Activated T-helper 9 cell treated with anti-CD3 and anti-CD28 coated beads, Interleukin-2, amount 50 U/mL, for 16 hours (primary cell): ENCODE measurements around the gene ATP13A3.
"Not testable (repeated sequence)": the region's sequence is repeated elsewhere in the genome, so short reads cannot be mapped to it uniquely, and the experiment has no call there.

ENCODE experiments used
- DNase-seq: peaks from one replicate; pipeline ENCODE4 v3.0.0-alpha.2; 2020; ENCODE audit warnings: low read depth

Gene ATP13A3

DNA sequence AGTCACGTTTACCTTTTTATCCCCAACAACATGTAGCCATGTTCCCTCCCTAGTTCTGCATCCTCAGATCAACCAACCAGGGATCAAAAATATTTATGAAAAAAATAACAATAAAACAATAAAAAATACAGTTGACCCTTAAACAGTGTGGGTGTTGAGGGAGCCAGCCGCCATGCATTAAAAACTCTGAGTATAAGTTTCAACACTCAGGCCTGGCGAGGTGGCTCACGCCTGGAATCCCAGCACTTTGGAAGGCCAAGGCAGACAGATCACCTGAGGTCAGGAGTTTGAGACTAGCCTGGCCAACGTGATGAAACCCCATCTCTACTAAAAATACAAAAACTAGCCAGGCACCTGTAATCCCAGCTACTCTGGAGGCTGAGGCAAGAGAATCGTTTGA is 12.7 kb upstream of the ATP13A3 start:
- DNase-seq: not testable (repeated sequence)

DNA sequence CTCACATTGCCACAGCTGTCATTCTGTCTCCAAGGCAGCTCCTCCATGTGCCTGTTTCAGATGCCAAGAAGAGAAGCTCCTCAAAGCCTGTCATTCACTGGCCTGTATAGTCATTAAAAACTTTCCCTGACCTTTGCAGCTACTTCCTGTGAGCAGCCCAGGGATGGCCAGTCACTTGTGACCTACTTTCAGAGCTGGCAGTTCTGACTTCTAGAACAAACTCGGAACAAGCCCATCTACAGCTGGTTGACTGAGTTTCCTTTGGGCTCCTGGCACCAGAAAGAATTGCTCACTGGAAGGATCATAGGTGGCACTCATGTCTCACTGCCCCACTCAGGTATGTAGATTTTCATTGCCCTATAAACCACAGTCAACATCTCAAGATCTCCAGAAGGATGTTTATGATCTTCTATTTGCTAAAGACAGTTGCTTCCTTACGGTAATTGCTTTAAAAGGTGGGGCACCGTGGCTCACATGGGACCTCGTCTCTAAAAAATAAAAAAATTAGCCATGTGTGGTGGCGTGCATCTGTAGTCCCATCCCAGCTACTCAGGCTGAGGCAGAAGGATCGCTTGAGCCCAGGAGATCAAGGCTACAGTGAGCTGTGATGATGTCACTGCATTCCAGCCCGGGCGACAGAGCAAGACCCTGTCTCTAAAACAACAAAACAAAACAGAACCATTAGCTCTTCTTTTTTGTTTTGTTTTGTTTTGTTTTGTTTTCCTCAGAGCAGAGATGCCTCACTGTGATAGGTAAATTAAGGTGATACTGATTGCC is 11.2 kb upstream of the ATP13A3 start:
- DNase-seq: no peak

DNA sequence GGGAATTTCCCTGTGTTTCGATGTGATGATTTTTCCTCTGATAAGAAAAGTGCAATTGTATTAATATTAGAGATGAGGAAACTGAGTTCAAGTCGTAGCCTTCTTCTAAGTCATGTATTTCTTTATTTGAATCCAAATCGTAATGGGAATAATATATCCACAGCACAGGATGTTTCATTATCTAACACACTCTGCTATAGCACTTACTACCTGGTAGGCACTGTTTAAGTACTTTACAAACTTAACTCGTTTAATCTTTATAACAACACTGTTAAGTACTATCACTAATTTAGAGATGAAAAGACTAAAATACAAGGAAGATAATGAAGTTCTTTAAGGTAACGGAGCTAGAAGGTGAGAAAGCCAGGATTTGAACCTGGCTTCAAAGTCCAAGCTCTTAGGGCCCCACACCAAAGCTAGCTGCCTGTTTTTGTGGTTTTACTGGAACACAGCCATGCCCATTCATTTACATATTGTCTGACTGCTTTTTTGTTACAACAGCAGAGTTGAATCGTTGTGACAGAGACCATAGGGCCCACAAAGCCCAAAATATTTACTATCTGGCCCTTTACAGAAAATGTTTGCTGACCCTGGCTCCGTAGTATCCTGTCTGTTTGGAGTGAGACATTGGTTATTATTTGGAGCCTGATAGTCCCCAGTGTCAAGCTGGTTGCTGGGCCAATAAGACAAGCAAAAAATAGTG is 9.6 kb upstream of the ATP13A3 start:
- no peak for DNase-seq

DNA sequence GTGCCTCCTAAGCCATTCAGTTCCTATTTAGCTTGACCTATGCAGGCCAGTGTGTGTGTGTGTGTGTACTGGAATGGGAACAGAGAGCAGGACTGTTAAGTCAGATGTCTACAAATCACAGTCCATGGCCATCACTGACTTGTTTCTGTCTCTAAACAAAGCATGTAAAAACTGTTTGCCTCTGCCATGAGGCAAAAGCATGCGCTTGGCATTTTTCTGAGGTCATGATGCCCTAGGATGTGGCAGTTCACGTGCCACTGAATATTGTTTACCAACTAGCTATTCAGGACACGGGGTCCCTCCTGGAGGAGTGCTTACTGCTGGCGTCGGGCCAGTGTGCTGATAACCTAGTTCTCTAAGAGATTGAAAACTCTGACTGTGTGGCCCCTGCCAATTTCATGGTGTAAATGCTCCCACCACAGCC is 8.2 kb upstream of the ATP13A3 start:
- no peak for DNase-seq

DNA sequence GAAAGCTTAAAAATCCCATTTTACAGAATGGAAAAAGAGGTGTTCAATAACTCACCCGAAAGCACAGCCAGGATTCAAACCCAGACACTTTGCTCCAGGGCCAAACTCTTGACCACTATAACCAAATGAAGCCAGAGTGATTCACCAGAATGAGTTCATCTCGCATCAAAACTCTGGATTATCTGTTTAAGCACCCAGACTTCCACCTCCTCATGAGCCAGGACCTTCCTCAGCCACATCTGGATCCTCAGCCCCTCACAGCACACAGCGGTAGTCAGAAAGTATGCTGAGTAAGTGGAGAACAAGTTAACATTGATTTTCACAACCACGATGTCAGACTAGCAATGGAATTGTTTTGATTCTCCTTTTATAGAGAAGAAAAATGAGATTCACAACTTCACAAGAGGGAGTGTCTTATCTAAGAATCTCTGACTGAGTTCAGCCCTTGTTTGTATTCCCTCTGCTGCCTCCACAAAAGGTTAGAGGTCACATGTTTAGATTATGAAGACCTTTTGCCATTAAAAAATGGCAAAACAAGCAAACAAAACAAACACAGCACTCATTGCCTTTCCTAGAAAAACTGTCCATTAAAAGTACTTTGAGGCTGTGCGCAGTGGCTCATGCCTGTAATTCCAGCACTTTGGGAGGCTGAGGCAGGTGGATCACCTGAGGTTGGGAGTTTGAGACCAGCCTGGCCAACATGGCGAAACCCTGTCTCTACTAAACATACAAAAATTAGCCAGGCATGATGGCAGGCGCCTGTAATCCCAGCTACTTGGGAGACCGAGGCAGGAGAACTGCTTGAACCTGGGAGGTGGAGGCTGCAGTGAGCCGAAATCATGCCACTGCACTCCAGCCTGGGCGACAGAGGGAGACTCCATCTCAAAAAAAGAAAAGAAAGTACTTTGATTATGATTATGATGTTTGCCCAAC is 7.5 kb upstream of the ATP13A3 start:
- DNase-seq: not testable (repeated sequence)

DNA sequence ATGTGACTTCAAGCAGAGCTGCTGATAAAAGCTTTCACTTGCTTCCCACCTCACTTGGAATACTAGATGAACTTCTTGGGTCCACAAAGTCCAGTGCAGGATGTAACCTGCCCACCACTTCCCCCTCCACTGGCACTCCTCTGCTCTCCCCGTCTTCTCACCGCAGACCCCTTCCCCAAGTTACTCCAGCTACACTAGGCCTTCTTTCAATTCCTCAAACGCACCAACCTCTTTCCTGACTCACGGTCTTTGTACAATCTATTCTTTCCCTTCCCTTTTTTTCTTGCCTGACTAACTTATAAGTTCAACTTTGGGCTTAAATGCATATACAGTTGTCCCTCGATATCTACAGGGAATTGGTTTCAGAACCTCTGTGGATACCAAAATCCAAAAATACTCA is 5.2 kb upstream of the ATP13A3 start:
- no peak for DNase-seq

DNA sequence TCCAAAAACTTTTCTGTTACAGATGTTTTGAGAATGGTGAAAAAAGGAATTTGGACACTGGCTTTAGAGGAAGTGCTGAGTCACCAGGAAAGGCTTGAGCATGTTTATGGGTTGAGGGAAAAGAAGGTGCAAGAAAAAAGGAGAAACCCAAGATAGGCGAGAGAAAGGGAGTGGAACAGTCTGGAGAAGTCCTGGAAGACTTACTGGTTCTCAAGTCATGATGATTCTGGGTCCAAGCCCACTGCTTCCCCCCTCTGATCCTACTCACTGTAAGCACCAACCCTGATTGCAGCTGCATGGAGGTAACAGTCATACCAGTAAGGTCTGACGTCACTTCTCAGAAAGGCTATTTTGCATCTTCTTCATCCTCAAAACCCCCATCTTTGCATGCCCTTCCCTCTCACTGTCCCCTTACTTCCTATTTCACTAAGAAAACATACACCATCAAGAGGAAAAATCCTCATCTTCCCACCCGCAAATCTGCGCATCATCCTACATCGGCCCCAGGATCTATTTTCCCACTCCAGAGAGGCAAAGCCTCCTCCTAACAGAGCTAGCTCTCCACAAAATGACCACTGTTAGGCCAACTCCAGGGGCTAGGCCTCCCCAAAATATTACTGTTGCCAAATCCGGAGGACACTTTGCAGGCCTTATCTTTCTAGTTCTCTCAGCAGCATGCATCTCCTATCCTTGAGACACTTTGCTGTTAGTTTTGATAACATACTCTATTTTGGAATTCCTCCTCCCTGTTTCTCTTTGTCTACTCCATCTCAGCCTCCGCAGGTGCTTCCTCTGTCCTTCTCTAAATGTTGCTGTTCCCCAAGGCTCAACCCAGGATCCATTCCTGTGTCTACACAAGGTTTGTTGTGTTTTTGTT is 3.2 kb upstream of the ATP13A3 start:
- DNase-seq: no peak

DNA sequence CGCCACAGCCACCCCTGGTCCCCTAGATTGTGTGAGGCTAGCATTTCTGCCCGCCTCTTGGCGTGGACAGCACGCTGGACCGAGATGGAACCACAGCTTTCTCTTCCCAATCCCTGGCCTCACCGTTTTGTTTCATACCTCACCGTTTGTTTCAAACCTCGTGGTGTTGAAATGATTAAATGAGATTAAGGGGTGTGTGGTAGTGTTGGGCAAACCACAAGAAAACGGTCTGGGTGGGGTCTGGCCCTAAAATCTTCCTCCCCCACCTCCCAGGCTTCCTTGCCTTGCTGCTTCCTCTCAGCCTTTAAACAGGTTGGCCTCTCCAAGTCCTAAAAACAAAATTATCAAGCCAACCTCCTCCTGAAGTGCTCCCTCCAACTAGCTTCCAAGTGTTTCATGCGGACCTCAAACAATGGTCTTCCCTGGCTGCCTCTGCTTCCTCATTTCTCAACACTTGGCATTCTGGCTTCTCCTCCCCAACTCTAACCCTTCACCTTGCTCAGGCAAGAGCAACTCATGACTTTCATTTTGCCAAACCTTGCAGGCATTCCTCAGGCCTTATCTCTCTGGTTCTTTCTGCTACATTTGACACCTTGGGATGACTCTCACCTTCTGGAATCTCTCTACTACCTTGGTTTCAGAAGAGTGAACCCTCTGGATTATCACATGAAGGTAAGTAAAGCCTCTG is 1.4 kb upstream of the ATP13A3 start:
- DNase-seq: peak; percentile 3

DNA sequence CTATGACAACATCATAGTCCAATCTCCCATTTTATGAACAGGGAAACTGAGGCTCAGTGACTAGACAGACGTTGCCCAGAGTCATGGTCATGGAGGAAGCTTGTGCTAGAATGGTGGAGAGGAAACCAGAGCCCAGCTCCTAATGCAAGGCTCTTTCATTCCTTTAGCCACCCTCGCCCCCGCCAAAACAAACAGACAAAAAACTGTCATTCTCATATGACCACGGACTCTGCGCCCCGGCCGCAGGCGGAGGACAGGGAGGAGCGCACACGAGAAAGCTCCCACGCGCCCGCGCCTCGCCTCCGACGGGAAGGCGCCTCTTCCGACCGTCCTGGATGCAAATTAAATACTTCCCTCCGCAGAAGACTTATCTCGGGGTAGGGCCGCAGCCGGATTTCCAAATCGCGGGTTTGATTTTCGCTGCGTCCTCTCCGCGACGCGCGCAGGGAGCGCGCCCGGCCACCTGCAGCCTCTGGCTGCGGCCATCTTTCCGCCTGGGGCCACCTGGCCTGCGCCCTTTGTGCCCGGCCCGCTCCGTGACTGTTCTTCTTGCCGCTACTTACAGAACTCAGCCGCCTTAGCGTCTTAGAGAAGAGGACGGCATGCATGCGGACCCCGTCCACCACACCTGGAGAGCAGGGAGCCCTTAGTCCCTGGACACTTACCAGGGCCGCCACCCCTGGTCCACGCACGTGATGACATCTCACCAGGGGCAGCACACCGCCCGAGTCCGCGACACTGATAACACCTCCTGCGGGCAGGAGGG is 670 bp upstream of the ATP13A3 start:
- DNase-seq: peak; percentile 23

DNA sequence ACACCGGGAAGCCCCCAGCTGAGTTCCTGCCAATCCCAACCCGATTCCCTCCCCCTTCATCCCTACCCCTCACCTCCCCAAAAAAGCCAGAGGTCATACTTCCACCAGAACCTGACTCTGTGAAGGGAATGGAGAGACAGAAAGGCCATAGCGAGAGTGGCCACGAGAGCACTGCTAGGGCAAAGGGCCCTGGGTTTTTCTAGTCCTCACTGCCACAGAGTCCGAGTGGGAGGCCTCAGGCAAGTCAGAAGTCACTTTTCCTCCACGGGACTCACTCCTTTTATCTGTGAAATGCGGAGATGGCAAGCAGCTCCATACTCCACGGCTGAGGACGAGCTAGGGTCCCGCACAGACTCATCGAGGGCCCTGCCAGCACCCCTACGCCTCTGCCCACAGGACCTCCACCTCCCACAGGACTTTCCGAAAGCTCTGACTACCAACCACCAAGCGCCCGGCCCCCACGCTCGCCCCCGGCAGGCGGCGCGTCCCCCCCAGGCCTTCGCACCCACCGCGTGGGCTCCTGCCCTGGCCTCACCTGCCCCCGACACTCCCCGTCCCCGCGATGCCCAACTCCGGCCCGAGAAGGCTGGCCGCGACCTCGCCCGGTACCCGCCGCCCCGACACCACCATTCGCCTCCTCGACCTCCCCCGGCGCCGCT is 792 bp downstream of the ATP13A3 start:
- peak; percentile 55 for DNase-seq

DNA sequence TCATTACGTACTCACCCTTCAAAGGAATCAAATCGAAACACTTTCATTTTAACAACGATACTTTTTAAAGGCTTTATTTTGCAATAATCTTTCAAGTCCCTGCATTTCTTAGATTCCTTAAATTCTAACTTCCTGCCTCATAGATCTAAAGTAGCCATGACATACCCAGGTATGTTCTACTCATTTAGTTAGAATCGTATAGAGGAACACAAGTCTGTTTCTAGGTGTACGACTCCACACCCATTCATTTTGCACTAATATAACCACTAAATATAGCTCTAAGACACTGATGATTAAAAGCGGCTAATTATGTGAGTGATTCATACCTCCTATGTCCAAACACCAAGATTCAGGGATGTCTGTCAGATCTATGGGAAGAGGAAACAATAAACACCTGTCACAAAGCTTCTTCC is 1.3 kb downstream of the ATP13A3 start:
- DNase-seq: no peak

DNA sequence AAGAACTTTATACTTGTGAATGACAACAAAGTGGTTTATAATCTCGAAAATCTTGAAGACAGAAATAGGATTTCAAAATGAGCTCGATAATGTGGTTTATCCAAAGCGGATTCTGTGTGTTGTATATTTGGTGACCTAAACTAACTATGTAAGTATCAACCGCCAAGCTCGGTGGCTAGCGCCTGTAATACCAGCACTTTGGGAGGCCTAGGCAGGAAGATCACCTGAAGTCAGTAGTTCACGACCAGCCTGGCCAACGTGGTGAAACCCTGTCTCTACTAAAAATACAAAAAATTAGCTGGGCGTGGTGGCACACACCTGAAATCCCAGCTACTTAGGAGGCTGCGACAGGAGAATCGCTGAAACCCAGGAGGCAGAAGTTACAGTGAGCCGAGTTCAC is 2.2 kb downstream of the ATP13A3 start:
- no peak for DNase-seq

DNA sequence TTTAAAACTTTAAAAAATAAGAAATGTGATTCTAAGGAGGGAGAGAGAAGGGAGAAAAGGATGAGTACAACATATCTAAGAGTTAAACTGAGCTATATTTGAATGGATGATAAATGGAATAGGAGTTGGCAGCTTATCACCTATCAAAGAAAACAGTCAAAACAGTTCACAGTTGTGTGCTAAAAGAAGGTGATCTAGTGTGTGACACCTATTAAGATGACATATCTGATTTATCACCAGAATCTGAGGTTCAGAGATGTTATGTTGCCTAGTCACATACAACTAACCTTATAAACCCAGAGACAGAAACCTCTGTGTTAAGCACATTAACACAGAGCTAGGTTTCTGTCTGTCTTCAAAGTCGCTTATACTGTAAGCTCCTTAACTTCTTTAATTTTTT is 3.0 kb downstream of the ATP13A3 start:
- DNase-seq: no peak

DNA sequence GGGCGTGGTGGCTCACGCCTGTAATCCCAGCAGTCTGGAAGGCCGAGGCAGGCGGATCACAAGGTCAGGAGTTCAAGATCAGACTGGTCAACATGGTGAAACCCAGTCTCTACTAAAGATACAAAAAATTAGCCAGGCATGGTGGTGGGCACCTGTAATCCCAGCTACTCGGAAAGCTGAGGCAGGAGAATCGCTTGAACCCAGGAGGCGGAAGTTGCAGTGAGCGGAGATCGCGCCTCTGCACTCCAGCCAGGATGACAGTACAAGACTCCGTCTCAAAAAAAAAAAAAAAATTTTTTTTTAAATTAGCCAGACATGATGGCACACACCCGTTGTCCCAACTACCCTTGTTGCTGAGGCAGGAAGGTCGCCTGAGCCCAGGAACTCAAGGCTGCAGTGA is 4.0 kb downstream of the ATP13A3 start:
- DNase-seq: not testable (repeated sequence)

DNA sequence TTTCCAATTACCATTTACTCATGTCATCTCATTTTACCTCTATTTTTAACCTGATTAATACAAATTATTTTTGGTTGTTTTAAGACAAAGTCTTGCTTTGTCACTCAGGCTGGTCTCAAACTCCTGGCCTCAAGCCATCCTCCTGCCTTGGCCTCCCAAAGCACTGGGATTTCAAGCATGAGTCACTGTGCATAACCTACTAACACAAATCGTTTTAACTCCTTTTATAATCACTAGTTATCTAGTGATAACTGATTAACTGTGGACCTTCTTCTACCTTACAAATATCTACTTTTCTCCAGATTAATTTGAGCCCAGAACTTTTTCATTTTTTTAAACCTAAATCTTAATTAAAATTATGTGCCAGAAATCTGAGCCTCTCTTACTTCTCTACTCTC is 4.6 kb downstream of the ATP13A3 start:
- DNase-seq: no peak

DNA sequence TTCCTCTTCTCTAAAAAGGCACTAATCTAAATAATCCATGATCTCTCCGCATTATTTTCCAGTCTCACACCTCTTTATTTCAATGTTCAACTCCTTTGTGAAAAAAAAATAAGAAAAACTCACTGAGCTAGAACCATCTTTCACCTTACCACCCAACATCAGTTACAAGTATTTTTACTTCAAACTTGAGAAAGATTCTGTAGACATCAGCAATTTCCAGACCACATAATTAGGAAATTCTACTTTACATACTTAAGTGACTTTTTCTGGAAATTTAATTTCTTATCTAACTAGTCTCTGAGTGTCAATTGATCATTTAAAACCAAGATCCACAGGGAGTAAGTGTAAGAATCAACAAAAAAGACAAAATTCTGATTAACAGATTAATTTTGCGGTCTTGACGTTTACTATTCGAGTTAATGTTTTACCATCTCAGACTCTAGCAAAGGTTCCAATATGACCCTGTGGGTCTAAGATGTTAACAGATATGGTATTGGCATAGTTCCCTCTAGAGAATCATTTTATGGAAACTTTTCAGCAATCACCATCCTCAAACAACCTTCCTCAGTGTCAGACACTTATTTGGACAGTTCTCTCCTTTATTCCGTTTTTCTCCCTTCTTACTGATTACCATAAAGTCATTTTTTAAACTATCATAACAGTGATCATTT is 5.1 kb downstream of the ATP13A3 start:
- no peak for DNase-seq

DNA sequence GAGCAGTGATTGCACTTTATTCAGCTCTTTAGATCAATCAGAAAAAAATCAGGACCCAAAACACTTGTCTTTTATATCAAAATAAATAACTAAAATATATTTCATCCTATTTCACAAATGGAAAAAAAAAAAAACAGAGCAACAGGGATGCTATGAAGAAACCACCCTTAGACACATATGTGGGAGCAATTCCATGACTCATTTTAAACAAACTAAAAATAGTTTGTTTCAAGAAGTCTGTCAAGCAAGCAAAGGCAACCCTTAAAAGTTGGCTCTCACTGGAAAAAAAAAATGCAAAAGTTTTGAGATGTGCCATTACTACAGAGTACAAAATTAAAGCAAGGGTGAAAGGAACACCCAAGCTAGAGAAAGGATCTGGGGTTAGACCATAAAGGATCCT is 5.7 kb downstream of the ATP13A3 start:
- no peak for DNase-seq

DNA sequence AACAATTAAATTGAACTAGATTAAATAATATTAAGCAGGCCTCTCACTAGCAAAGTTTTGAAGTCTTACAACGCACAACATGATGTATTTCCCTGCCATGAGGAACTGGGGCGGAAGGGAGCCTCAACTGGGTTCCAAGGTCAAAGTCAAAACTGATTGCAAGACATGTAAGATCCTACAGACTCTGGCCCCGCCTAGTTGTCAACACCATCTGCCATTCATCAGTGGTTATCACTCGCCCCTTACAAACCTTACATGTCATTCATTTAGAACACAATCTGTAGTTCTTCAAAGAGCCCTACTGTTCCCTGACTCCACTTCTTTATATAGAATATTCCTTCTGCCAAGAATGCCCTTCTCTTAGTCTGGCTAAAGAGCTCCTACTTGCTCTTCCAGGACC is 10.0 kb downstream of the ATP13A3 start:
- no peak for DNase-seq

DNA sequence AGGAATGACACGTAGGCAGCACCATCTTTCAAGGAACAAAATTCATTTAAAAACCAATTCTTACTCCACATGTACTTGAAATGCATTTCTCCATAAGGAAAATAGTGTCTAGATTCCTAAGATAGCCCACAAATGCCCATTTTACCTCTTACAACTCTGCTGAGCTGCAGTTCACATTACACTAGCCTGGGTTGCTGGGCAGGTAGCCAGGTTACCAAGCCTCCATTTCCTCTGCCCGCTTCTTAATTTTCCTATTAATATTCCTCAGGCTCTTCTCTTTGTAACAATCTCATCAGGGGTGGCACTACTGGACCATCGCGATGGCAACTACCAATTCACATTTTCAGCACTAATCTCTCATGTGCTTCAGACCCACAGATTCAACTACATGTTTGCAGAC is 10.8 kb downstream of the ATP13A3 start:
- DNase-seq: no peak
